ENCODE results near the gene CHAD. TPM values are rescaled to one million over a fixed set of nuclear protein-coding genes. Genes with fewer than 3 reads are reported as not detected.
A peak's percentile ranks its signal among the peaks of the same experiment; 100 is the strongest.
"Not testable (repeated sequence)": the region's sequence is repeated elsewhere in the genome, so short reads cannot be mapped to it uniquely, and the experiment has no call there.

CHAD gene
- total RNA-seq, 1 donor from 2014 or later = not detected

DNA sequence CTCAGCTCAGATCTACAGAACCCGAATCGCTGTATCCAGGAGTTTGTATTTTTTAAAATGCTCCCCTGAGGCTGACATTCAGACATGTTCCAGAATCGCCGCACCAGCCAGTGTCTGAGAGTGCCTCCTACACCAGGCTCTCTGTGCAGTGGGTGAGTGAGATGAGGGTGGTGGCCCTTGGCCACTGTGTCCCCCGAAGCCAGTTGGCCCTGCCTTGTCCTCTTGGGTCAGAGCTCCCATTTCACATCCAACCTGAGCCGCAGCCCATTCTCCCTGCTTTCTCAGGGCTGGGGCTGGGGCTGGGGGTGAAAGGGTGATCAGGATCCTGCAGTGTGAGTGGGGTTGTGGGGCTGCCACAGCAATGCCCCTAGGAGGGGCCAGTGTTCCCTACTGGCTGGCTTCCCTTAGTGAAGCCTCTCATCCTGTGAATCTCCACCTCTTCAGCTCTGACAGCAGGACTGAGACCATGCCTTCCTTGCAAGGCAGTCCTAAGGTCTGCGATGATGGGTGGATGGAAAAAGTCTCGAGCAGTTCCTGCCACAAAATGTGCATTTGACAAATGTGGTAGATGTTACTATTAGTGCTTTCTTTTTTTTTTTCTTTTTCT is 26.6 kb upstream of the CHAD start:
- DNase-seq (ENCODE audit: low read depth, low spot score) = no peak

- DNase-seq (ENCODE audit: low read depth, low spot score) = no peak
Observed at GRCh38 chr17:50493744-50494143, 25.1 kb upstream of the CHAD start.

DNA sequence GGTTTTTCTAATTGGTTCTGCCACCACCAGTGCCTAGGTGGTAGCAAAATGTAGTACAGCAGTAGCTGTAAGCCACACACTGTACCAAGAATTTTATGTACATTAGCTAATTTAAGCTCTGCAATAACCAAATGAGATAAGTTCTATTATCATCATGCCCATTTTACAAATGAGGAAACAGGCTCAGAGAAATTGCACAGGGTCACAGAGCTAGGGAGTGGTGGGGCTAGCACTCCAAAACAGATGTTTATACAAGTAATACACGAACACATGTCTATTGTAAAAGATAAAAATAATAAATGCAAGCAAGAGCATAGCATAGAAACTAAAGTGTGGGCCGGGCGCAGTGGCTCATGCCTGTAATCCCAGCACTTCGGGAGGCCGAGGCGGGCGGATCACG is 23.5 kb upstream of the CHAD start:
- DNase-seq (ENCODE audit: low read depth, low spot score) = no peak

GRCh38 chr17:50491505-50491904 is 22.8 kb upstream of the CHAD start:
- no peak for DNase-seq (ENCODE audit: low read depth, low spot score)

DNA sequence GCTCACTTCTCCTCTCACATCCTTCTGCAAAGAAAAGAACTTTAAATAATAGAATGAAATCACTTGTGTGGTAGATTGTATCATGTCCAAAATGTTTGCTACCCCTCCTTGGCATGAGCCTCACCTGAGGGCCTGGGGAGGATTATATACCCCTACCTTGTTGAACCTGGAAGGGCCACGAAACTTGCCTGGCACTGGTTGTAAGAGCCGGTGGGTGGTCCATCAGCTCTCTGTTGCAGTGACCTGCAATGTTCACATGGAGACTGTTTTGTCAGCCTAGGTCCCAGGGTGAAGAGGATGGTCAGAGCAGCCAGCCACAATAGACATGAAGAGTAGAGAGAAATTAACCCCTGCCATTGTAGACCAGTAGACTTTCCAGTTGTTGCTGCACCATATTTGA is 20.2 kb upstream of the CHAD start:
- no peak for DNase-seq (ENCODE audit: low read depth, low spot score)

GRCh38 chr17:50487213-50488096 is 18.8 kb upstream of the CHAD start:
- DNase-seq (ENCODE audit: low read depth, low spot score) = no peak

GRCh38 chr17:50484386-50485155 is 15.9 kb upstream of the CHAD start:
- no peak for DNase-seq (ENCODE audit: low read depth, low spot score)

- DNase-seq (ENCODE audit: low read depth, low spot score) = no peak
Observed at GRCh38 chr17:50483266-50483665, 14.6 kb upstream of the CHAD start.

GRCh38 chr17:50482516-50482915 is 13.8 kb upstream of the CHAD start:
- peak; percentile 89 for DNase-seq (ENCODE audit: low read depth, low spot score)

GRCh38 chr17:50482110-50482509 is 13.4 kb upstream of the CHAD start:
- DNase-seq (ENCODE audit: low read depth, low spot score) = no peak

GRCh38 chr17:50481648-50482047 is 13.0 kb upstream of the CHAD start:
- no peak for DNase-seq (ENCODE audit: low read depth, low spot score)

DNA sequence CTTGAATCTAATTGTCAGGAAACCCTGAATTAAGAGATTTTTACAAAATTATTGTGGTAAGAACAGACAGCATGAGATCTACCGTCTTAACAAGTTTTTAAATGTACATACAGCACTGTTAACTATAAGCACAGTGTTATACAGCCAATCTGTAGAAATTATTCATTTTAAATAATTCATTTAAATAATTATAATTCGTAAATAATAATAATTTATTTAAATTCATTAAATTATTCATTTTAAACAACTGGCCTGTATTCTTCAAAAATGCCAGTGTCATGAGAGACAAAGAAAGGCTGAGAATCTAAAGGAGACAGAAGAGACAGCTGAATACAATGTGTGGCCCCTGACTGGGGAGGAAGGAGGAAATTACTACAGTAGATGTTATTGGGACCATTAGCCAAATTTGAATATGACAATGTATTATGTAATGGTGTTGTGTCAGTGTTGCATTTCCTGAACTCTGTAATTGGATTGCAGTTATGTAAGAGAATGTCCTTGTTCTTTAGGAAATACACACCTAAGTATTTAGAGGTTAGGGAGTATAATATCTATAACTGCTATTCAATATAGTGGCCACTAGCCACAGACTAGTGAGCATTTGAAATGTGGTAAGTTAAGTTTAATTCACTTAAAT is 12.3 kb upstream of the CHAD start:
- no peak for DNase-seq (ENCODE audit: low read depth, low spot score)

DNA sequence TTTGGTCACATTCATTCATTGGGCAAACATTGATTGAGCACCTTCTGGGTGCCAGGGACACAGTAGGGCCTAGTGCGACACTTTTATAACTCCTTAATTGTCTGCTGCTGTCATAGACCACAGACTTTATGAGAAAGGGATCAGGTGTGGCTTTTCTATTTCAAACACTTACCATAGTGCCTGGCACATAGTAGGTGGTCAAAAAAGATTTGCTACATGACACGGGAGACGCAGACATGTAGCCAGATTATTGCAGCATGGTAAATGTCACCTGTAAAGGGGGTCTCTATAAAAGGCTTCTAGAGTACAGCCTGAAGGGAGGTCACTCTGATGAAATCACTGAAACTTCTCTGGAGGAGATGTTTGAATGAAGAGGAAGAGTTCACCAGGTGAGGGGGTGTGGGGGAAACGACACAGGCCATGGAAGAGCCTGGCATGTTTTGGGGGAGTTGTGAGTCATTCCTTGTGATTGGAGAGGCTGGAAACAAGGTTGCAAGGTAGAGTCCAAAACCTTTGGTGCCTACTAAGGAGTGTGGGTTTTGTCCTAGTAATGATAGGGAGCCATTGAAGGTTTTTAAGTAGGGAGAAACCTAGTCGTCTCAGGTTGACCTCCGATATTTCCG is 11.6 kb upstream of the CHAD start:
- DNase-seq (ENCODE audit: low read depth, low spot score) = no peak

- peak; percentile 57 for DNase-seq (ENCODE audit: low read depth, low spot score)
Observed at GRCh38 chr17:50479522-50480141, 11.0 kb upstream of the CHAD start.

DNA sequence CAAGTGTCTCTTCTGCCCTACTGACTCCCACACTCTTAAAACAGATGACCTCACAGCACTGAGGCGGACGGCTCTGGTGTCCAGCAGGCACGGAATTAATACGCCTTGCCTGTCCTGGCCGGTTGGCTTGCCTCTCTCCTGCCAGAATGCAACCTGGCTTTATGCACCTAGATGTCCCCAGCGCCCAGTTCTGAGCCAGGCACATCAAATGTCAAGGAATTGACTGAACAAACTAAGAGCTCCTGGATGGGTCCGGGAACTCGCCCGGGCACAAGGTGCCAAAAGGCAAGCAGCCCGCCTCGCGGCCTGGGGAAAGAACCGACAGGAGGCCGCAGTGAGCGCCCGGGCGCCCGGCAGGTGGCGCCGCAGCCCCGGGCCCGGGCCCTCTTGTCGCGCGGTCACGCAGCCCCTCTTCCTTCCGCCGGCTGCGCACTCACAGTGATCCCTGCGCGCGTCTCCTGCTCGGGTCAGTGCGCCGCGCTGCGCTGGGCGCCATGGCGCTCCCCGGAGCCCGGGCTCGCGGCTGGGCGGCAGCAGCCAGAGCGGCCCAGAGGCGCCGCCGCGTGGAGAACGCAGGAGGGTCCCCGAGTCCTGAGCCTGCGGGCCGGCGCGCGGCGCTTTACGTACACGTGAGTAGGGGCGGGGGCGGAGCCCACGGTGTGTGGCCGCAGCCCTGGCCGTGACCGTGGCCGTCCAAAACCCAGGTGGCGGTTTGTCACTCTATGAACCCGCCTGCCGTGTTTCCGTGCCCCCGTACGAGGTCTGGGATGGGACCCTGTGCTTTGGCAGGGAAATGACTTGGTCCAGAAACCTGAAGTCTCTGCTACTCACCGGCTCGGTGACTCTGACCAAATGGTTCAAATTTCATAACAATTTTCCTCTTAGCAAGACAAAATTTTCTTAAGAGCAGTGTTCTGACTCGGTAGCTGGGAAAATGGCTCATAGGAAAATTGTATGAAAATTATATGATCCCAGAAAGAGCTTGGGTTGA is 10.0 kb upstream of the CHAD start, which contains the start of gene RSAD1:
Gene RSAD1 (plus strand): TSS at position 470 of the 991 bp plus-strand sequence. CDS start 25 bp downstream, at position 495.
- DNase-seq (ENCODE audit: low read depth, low spot score) = peak; percentile 51

DNA sequence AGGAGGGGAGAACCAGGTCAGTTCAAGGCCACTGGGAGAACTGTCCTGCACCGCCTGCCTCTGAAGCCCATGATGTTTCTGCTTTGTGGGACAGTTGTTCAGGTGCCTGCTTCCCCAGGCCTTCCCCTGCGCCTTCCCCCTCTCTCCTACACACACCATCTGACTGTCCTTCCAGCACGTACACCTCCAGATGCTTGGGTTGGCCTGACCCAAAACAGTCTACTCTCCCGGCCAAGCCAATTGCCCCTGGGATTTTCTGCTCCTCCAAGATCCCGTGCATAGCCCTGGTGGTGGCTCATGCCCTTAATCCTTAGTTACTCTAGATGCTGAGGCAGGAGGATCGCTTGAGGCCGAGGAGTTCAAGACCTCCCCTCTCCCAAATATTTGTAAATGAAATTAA is 9.3 kb upstream of the CHAD start:
- no peak for DNase-seq (ENCODE audit: low read depth, low spot score)

DNA sequence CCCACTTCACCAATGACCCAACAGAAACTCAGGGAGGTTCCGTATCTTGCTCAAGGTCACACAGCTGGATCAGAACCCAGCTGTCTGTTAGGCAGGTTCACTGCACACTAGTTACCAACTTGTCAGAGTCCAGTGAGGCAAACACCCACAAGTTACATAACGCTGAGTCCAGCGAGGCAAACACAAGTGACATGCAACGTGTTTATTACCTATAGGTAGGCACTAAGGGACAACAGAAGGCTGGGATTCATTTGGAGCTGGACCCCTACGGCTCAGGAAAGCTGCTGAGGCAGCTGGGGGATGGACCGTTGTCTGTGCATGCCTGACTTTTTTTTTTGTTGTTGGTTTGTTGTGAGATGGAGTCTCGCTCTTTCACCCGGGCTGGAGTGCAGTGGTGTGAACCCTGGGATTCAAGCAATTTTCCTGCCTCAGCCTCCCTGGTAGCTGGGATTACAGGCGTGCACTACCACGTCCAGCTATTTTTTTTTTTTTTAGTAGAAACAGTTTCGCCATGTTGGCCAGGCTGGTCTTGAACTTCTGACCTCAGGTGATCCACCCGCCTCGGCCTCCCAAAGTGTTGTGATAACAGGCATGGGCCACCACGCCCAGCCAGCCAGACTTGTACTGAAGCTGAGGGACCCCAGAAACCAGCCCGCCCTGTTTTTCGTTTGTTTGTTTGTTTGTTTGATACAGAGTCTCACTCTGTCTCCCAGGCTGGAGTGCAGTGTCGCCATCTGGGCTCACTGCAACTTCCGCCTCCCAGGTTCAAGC is 8.1 kb upstream of the CHAD start:
- DNase-seq (ENCODE audit: low read depth, low spot score) = no peak

DNA sequence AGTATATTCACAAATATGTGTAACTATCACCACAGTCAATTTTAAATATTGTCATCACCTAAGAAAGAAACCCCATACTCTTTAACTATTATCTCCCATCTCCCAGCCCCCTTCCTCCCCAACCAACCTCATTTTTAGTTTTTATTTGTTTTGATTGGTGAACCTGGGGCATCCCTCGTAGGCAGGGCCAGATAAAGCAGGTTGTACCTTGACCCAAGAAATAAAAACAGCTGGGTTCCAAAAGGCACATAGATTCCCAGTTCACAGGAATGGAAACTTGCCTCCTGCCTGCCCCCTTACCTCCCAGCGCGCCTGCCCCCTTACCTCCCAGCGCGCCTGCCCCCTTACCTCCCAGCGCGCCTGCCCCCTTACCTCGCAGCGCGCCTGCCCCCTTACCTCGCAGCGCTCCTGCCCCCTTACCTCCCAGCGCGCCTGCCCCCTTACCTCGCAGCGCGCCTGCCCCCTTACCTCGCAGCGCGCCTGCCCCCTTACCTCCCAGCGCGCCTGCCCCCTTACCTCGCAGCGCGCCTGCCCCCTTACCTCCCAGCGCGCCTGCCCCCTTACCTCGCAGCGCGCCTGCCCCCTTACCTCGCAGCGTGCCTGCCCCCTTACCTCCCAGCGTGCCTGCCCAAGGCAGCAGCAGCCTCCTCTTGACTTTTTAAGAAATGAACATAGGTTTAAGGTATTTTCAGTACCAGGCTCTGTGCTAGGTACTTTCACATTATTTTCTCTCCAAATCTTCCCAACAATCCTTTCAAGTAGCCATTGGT is 7.3 kb upstream of the CHAD start:
- not testable (repeated sequence) for DNase-seq (ENCODE audit: low read depth, low spot score)
